Measurements from ENCODE around the gene ARHGAP40.

DNA sequence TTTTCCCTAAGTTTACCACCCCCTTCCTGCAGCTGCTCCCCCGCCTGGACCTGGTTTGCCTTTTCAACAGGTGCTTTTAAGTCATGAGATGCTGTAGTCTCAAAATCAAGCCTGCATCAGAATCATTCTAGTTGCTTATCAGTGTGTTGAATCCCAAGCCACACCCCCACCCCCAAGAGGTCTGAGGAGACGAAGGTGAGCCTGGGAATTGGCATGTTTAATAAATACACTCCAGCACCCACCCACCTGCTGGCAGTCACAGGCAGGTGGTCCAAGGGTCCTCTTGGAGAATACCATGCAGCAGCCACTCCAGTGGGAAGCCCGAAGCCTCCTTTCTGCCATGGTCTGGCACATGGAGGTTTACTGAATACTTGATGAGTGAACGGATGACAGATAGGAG, 21.7 kb upstream of the ARHGAP40 start:
- TF ChIP-seq, protein P1, sequence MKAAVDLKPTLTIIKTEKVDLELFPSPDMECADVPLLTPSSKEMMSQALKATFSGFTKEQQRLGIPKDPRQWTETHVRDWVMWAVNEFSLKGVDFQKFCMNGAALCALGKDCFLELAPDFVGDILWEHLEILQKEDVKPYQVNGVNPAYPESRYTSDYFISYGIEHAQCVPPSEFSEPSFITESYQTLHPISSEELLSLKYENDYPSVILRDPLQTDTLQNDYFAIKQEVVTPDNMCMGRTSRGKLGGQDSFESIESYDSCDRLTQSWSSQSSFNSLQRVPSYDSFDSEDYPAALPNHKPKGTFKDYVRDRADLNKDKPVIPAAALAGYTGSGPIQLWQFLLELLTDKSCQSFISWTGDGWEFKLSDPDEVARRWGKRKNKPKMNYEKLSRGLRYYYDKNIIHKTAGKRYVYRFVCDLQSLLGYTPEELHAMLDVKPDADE (IDR thresholded peaks at IDR 0.05): no peak
- TF ChIP-seq, protein P2, sequence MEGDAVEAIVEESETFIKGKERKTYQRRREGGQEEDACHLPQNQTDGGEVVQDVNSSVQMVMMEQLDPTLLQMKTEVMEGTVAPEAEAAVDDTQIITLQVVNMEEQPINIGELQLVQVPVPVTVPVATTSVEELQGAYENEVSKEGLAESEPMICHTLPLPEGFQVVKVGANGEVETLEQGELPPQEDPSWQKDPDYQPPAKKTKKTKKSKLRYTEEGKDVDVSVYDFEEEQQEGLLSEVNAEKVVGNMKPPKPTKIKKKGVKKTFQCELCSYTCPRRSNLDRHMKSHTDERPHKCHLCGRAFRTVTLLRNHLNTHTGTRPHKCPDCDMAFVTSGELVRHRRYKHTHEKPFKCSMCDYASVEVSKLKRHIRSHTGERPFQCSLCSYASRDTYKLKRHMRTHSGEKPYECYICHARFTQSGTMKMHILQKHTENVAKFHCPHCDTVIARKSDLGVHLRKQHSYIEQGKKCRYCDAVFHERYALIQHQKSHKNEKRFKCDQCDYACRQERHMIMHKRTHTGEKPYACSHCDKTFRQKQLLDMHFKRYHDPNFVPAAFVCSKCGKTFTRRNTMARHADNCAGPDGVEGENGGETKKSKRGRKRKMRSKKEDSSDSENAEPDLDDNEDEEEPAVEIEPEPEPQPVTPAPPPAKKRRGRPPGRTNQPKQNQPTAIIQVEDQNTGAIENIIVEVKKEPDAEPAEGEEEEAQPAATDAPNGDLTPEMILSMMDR (conservative IDR thresholded peaks at IDR 0.05; ENCODE audit: low read depth in 2 of 2): no peak
- TF ChIP-seq EZH2 (IDR thresholded peaks at IDR 0.05; ENCODE audit: low read depth, unreplicated experiment) (no peak), STAT1 (IDR thresholded peaks at IDR 0.05; ENCODE audit: unreplicated experiment) (no peak), EZH2phosphoT487 (IDR thresholded peaks at IDR 0.05; ENCODE audit: unreplicated experiment) (no peak), POLR2AphosphoS5 (IDR thresholded peaks at IDR 0.05; ENCODE audit: low read depth) (no peak), CREB1 (CRISPR knock-in tag; IDR thresholded peaks at IDR 0.05; ENCODE audit: low read depth) (no peak), JUNB (IDR thresholded peaks at IDR 0.05; ENCODE audit: unreplicated experiment) (no peak), NANOG (IDR thresholded peaks at IDR 0.05; ENCODE audit: borderline replicate concordance) (no peak), ZNF331 (CRISPR knock-in tag; IDR thresholded peaks at IDR 0.05; ENCODE audit: low read depth) (no peak)
- TF ChIP-seq, protein P3, sequence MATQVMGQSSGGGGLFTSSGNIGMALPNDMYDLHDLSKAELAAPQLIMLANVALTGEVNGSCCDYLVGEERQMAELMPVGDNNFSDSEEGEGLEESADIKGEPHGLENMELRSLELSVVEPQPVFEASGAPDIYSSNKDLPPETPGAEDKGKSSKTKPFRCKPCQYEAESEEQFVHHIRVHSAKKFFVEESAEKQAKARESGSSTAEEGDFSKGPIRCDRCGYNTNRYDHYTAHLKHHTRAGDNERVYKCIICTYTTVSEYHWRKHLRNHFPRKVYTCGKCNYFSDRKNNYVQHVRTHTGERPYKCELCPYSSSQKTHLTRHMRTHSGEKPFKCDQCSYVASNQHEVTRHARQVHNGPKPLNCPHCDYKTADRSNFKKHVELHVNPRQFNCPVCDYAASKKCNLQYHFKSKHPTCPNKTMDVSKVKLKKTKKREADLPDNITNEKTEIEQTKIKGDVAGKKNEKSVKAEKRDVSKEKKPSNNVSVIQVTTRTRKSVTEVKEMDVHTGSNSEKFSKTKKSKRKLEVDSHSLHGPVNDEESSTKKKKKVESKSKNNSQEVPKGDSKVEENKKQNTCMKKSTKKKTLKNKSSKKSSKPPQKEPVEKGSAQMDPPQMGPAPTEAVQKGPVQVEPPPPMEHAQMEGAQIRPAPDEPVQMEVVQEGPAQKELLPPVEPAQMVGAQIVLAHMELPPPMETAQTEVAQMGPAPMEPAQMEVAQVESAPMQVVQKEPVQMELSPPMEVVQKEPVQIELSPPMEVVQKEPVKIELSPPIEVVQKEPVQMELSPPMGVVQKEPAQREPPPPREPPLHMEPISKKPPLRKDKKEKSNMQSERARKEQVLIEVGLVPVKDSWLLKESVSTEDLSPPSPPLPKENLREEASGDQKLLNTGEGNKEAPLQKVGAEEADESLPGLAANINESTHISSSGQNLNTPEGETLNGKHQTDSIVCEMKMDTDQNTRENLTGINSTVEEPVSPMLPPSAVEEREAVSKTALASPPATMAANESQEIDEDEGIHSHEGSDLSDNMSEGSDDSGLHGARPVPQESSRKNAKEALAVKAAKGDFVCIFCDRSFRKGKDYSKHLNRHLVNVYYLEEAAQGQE (IDR thresholded peaks at IDR 0.05; ENCODE audit: unreplicated experiment): no peak
- TF ChIP-seq, protein P4, sequence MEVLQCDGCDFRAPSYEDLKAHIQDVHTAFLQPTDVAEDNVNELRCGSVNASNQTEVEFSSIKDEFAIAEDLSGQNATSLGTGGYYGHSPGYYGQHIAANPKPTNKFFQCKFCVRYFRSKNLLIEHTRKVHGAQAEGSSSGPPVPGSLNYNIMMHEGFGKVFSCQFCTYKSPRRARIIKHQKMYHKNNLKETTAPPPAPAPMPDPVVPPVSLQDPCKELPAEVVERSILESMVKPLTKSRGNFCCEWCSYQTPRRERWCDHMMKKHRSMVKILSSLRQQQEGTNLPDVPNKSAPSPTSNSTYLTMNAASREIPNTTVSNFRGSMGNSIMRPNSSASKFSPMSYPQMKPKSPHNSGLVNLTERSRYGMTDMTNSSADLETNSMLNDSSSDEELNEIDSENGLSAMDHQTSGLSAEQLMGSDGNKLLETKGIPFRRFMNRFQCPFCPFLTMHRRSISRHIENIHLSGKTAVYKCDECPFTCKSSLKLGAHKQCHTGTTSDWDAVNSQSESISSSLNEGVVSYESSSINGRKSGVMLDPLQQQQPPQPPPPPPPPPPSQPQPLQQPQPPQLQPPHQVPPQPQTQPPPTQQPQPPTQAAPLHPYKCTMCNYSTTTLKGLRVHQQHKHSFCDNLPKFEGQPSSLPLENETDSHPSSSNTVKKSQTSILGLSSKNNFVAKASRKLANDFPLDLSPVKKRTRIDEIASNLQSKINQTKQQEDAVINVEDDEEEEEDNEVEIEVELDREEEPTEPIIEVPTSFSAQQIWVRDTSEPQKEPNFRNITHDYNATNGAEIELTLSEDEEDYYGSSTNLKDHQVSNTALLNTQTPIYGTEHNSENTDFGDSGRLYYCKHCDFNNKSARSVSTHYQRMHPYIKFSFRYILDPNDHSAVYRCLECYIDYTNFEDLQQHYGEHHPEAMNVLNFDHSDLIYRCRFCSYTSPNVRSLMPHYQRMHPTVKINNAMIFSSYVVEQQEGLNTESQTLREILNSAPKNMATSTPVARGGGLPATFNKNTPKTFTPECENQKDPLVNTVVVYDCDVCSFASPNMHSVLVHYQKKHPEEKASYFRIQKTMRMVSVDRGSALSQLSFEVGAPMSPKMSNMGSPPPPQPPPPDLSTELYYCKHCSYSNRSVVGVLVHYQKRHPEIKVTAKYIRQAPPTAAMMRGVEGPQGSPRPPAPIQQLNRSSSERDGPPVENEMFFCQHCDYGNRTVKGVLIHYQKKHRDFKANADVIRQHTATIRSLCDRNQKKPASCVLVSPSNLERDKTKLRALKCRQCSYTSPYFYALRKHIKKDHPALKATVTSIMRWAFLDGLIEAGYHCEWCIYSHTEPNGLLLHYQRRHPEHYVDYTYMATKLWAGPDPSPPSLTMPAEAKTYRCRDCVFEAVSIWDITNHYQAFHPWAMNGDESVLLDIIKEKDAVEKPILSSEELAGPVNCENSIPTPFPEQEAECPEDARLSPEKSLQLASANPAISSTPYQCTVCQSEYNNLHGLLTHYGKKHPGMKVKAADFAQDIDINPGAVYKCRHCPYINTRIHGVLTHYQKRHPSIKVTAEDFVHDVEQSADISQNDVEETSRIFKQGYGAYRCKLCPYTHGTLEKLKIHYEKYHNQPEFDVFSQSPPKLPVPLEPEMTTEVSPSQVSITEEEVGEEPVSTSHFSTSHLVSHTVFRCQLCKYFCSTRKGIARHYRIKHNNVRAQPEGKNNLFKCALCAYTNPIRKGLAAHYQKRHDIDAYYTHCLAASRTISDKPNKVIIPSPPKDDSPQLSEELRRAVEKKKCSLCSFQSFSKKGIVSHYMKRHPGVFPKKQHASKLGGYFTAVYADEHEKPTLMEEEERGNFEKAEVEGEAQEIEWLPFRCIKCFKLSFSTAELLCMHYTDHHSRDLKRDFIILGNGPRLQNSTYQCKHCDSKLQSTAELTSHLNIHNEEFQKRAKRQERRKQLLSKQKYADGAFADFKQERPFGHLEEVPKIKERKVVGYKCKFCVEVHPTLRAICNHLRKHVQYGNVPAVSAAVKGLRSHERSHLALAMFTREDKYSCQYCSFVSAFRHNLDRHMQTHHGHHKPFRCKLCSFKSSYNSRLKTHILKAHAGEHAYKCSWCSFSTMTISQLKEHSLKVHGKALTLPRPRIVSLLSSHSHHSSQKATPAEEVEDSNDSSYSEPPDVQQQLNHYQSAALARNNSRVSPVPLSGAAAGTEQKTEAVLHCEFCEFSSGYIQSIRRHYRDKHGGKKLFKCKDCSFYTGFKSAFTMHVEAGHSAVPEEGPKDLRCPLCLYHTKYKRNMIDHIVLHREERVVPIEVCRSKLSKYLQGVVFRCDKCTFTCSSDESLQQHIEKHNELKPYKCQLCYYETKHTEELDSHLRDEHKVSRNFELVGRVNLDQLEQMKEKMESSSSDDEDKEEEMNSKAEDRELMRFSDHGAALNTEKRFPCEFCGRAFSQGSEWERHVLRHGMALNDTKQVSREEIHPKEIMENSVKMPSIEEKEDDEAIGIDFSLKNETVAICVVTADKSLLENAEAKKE (CRISPR knock-in tag; IDR thresholded peaks at IDR 0.05): no peak
